Smooth muscle cell of the brain vasculature (primary cell): ENCODE results near the gene AP2A2.

Experiments used
- DNase-seq: peaks from one replicate; pipeline ENCODE4 v3.0.0-alpha.2; 2012; ENCODE audit warnings: low read depth, low spot score

The AP2A2 gene

GRCh38 chr11:898540-899190, 27.0 kb upstream of the AP2A2 start:
- DNase-seq = no peak

- DNase-seq = no peak
These were observed 25.9 kb upstream of the AP2A2 start for GRCh38 chr11:899724-900123.

GRCh38 chr11:900545-900944, 25.1 kb upstream of the AP2A2 start:
- no peak for DNase-seq

GRCh38 chr11:901452-902061, 24.1 kb upstream of the AP2A2 start:
- DNase-seq = no peak

- DNase-seq = no peak
These were observed 21.3 kb upstream of the AP2A2 start for GRCh38 chr11:904380-904779.

- DNase-seq = no peak
These were observed 19.7 kb upstream of the AP2A2 start for GRCh38 chr11:905952-906351.

GRCh38 chr11:907668-908067, 18.0 kb upstream of the AP2A2 start:
- DNase-seq = no peak

- DNase-seq = no peak
These were observed 17.4 kb upstream of the AP2A2 start for GRCh38 chr11:908273-908672.

- DNase-seq = no peak
These were observed 16.3 kb upstream of the AP2A2 start for GRCh38 chr11:909406-909805.

- DNase-seq = no peak
These were observed 15.6 kb upstream of the AP2A2 start for GRCh38 chr11:910044-910588.

- no peak for DNase-seq
These were observed 15.1 kb upstream of the AP2A2 start, which contains the start of gene CHID1 for GRCh38 chr11:910589-911030. CHID1 (minus strand) TSS chr11:910810; CDS start chr11:904816, 5,994 bp downstream.

- DNase-seq = no peak
These were observed 14.4 kb upstream of the AP2A2 start for GRCh38 chr11:911031-911889.

GRCh38 chr11:911890-912219, 13.8 kb upstream of the AP2A2 start:
- no peak for DNase-seq

GRCh38 chr11:912266-912665, 13.4 kb upstream of the AP2A2 start:
- DNase-seq = no peak

GRCh38 chr11:913043-913442, 12.6 kb upstream of the AP2A2 start:
- DNase-seq = no peak

- no peak for DNase-seq
These were observed 11.5 kb upstream of the AP2A2 start for GRCh38 chr11:914204-914603.

- DNase-seq = no peak
These were observed 10.7 kb upstream of the AP2A2 start for GRCh38 chr11:914747-915501.

- DNase-seq = no peak
These were observed 8.2 kb upstream of the AP2A2 start for GRCh38 chr11:917426-917825.

- no peak for DNase-seq
These were observed 3.6 kb upstream of the AP2A2 start for GRCh38 chr11:921921-922678.

- no peak for DNase-seq
These were observed 1.8 kb upstream of the AP2A2 start for GRCh38 chr11:923691-924405.
